ENCODE data around the gene UCK1. TPM values are rescaled to one million over a fixed set of nuclear protein-coding genes. Genes with fewer than 3 reads are reported as not detected.

Gene UCK1
- total and polyA plus RNA-seq, 10 of the 15 experiments (the other 5 are each of a cell fraction or from before 2014, with no cell fraction given) = 0.31 to 27.0 (median 18.7) TPM

DNA sequence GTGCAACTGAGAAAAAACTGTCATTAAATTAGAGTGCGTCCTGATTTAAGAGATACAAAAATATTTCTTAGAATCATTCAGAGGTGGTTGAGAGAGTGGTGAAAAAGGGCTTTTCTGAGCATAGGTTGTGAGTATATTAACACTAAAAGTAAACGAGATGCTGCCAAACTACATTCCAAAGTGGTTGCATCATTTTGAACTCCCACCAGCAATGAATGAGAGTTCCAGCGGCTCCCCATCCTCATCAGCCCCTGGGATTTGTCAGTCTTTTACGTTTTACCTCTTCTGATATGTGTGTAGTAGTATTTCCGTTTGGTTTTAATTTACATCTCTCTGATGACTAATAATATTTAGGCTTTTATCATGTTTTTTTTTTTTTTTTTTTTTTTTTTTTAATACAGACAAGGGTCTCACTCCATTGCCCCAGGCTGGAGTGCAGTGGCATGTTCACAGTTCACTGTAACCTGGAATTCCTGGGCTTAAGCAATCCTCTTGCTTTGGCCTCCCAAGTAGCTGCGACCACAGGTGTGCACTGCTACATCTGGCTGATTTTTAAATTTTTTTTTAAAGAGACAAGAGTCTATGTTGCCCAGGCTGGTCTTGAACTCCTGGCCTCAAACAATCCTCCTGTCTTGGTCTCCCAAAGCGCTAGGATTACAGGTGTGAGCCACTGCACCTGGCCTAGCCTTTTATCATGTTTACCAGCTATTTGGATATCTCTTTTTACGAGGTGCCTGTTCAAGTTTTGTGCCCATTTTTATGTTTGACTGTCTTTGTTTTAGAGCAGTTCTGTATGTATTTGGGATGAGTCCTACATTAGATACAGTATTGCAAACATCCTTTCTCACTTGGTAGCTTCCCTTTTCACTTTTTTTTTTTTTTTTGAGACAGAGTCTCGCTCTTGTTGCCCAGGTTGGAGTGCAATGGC lies 31.2 kb upstream of the UCK1 start:
- no peak for FAIRE-seq
- no peak overlapping the region for H3K9ac ChIP-seq (ENCODE audit: control insufficient read depth, insufficient read depth, low read length)
- ChIA-PET SMC1A (ENCODE audit: uncharacterized antibody, unreplicated experiment) (no interaction called here), RAD21 (ENCODE audit: unreplicated experiment) (no interaction called here), CTCF (no interaction called here), POLR2A (interaction anchor here (0.7 kb wide), 1 partner anchor 83 kb away, joined by 3 read pairs; no protein-coding TSS in a partner anchor)
- H4K20me1 ChIP-seq (ENCODE audit: control insufficient read depth, insufficient read depth) = no peaks in the 10 kb centered on the region
- no peak overlapping the region for H2AFZ ChIP-seq (ENCODE audit: control insufficient read depth, low read depth, low read length)
- no peaks in the 10 kb centered on the region; the same call in 2 of the 3 replicates for H3K9me3 ChIP-seq (replicated peaks; ENCODE audit: control insufficient read depth, insufficient read depth, low read length)
- TF ChIP-seq JUNB (IDR thresholded peaks at IDR 0.05) = no peak
- TF ChIP-seq ZNF207 (IDR thresholded peaks at IDR 0.05; ENCODE audit: borderline replicate concordance) = no peak
- no peak for TF ChIP-seq CHD1 (IDR thresholded peaks at IDR 0.05; ENCODE audit: low read depth, low read length)
- TF ChIP-seq POLR2A (IDR thresholded peaks at IDR 0.05; ENCODE audit: low read depth, low read length) = no peak
- no peak for TF ChIP-seq CHD2 (IDR thresholded peaks at IDR 0.05; ENCODE audit: borderline replicate concordance, low read depth, low read length)
- TF ChIP-seq TCF7 (IDR thresholded peaks at IDR 0.05; ENCODE audit: borderline replicate concordance) = no peak
- TF ChIP-seq, protein P1, sequence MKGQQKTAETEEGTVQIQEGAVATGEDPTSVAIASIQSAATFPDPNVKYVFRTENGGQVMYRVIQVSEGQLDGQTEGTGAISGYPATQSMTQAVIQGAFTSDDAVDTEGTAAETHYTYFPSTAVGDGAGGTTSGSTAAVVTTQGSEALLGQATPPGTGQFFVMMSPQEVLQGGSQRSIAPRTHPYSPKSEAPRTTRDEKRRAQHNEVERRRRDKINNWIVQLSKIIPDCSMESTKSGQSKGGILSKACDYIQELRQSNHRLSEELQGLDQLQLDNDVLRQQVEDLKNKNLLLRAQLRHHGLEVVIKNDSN (IDR thresholded peaks at IDR 0.05; ENCODE audit: borderline replicate concordance, extremely low read length, insufficient read depth, low read depth, low read length) = no peak
- H3K79me2 ChIP-seq (ENCODE audit: control insufficient read depth, insufficient read depth, low read length) = no peaks in the 10 kb centered on the region
- DNase-seq (ENCODE audit: low read depth, low spot score) = no peak
- no peaks in the 10 kb centered on the region for H3K27me3 ChIP-seq (replicated peaks in 1 of 2; ENCODE audit: control insufficient read depth in 2 of 2, insufficient read depth in 2 of 2, low read length in 1 of 2)
- no TSS peak for BruUV-seq (replicated peaks)
- in situ Hi-C loops (cut with MboI) (no loop called here), intact Hi-C loops (cut with micrococcal nuclease; ENCODE audit: unreplicated experiment) (no loop called here)
- H3K4me3 ChIP-seq = no peak overlapping the region
- no peak overlapping the region for H3K27ac ChIP-seq (ENCODE audit: control insufficient read depth, insufficient read depth)
- no peak for ATAC-seq
- H3K4me2 ChIP-seq (ENCODE audit: control insufficient read depth, insufficient read depth) = no peak overlapping the region
- H3K36me3 ChIP-seq (ENCODE audit: control insufficient read depth in 2 of 2, insufficient read depth in 2 of 2, low read length in 1 of 2) = no peaks in the 10 kb centered on the region
- WGBS (ENCODE audit: insufficient coverage, insufficient replicate concordance, low lambda C conversion rate, missing lambda C conversion rate) = 55% methylated on average over 8 of the region's 9 CpGs
- no peaks in the 10 kb centered on the region for H3K4me1 ChIP-seq (ENCODE audit: control insufficient read depth, insufficient read depth, low read length)
